ENCODE measurements around the gene OR1I1. TPM values are rescaled to one million over a fixed set of nuclear protein-coding genes. Genes with fewer than 3 reads are reported as not detected.
"Not testable (repeated sequence)": the region's sequence is repeated elsewhere in the genome, so short reads cannot be mapped to it uniquely, and the experiment has no call there.

OR1I1 gene
- total RNA-seq, 2 experiments from 2014 or later: not detected

DNA sequence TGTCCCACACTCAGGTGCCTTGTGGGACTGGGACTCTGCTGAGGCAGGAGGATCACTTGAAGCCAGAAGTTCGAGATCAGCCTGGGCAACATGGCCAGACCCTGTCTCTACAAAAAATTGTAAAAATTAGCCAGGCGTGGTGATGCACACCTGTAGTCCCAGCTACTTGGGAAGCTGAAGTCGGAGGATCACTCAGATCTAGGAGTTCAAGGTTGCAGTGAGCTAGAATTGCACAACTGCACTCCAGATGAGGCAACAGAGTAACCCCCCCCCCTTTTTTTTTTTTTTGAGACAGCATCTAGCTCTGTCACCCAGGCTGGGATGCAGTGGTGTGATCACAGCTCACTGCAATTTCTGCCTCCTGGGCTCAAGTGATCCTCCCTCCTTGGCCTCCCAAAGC, 14.2 kb downstream of the OR1I1 start:
- ChIA-PET CTCF (no interaction called here), POLR2A (no interaction called here)

DNA sequence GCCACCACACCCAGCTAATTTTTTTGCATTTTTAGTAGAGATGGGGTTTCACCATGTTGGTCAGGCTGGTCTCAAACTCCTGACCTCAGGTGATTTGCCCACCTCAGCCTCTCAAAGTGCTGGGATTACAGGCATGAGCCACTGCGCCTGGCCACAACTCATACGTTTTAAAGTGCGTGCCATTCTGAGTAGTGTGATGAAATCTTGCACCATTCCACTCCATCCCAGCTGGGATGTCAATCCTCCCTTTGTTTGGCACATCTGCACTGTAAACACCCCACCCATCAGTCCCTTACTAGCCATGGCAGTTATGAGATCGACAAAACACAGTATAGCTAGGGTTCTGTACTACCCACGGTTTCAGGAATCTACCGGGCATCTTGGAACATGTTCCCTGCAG, 16.0 kb downstream of the OR1I1 start:
- CTCF ChIA-PET, POLR2A ChIA-PET: not testable (repeated sequence)

DNA sequence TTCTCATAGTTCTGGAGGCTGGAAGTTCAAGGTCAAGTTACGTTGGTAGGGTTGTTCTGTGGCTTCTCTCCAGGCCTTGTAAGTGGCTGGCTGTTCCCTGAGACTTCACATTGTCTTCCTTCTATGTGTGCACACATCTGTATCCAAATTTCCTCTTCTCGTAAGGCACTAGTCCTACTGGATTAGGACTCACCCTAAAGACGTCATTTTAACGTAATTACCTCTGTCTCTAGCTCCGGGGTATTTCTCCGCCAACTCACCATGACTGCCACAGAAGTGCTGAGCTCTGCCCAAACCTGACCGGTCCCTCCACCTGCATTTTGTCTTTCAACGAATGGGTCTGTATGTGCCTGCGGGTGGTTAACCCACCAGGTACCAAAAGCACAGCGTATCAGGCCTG, 16.4 kb downstream of the OR1I1 start:
- ChIA-PET CTCF (no interaction called here), POLR2A (no interaction called here)

DNA sequence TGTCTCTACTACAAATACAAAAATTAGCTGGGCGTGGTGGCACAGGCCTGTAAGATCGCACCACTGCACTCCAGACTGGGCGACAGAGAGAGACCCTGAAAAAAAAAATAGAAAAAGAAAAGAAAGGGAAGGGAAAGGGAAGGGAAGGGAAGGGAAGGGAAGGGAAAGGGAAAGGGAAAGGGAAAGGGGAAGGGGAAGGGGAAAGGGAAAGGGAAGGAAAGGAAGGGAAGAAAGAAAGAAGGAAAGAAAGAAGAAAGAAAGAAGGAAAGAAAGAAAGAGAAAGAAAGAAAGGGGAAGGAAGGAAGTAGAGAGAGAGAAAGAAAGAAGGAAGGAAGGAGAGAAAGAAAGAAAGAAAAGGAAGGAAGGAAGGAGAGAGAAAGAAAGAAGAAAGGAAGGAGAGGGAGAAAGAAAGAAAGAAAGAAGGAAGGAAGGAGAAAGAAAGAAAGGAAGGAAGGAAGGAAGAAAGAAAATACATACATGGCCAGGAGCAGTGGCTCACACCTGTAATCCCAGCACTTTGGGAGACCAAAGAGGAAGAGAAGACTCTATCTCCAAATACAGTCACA, 17.1 kb downstream of the OR1I1 start:
- CTCF ChIA-PET: no interaction called here
- POLR2A ChIA-PET: no interaction called here

DNA sequence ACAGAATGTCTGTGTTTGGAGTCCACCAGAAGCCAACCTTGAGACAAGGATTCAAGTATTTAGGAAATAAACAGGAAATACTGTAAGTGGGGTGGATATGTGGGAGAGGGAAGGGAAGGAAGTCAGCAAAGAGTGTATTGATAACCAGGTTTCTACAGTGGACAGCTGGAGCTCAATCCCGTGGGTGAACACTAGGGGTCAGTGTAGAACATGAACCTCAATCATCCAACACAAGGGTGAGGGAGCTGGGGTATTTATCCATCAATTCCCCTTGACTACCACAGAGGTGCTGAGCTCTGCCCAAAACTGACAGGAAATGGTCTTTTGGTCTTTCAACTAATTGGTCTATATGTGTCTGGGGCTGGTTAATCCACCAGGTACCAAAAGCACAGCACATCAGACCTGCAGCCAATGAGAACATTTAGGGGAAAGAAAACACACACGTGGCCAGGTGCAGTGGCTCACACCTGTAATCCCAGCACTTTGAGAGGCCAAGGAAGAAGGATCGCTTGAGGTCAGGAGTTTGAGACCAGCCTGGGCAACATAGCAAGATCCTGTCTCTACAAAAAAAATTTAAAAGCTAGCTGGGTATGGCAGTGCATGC, 19.6 kb downstream of the OR1I1 start:
- CTCF ChIA-PET: interaction anchor here (1.3 to 2.1 kb wide), 6 partner anchors 8 to 53 kb away, joined by 3 to 10 read pairs (median 8); a partner anchor contains a TSS
- POLR2A ChIA-PET: no interaction called here

DNA sequence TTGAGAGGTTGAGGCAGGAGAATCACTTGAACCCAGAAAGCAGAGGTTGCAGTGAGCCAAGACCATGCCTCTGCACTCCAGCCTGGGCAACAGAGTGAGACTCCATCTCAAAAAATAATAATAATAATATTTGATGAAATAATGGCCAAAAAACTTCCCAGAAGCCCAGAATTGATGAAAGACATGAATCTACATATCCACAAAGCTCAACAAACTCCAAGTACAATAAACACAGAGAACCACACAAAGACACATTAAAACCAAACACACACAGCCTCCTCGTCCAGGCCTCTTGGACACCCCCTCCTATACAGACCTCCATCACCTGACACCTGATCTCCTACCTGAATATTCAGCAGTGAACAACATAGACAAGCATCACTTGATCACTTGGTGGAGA, 22.0 kb downstream of the OR1I1 start:
- ChIA-PET POLR2A (no interaction called here), CTCF (interaction anchor here (0.6 kb wide), 1 partner anchor 12 kb away, joined by 3 read pairs; no protein-coding TSS in a partner anchor)

DNA sequence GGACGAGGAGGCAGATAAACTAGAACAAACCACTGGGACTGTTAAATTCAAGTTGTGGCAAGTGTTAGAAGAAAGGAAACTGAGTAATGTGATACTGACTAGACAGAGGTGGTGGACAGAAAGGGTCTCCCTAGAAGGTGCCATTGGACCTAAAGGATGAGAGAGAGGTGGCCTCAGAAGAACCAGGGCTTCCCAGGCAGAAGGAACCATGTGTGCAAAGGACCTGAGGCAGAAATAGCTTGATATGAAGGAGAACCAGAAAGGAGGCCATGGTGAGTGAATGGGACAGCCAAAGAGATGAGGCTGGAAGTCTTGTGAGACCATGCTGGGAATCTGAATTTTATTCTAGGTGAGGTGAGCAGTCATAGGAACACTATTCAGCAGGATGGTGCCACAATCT, 22.4 kb downstream of the OR1I1 start:
- CTCF ChIA-PET: no interaction called here

DNA sequence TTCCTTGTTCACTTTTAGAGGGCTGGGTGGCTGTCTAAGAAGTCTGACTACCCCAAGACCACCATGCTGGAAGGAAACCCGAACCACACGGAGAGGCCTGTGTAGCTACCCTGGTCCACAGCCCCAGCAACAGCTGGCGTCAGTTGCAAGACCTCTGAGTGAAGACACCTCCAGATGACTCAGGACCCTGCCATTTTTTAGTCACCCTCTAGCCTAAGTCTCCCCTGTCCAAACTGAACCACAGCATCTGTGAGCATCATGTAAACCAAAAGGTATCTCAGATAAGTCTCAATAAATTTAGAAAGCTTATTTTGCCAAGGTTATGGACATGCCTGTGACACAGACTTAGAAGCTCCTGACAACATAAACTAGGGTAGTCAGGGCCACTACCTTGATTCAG, 23.0 kb downstream of the OR1I1 start:
- ChIA-PET CTCF (interaction anchor here (0.6 kb wide), 1 partner anchor 284 kb away, joined by 3 read pairs; no protein-coding TSS in a partner anchor), POLR2A (no interaction called here)

More for the DNA sequence above, 22.4 kb downstream of the OR1I1 start:
- POLR2A ChIA-PET: no interaction called here

DNA sequence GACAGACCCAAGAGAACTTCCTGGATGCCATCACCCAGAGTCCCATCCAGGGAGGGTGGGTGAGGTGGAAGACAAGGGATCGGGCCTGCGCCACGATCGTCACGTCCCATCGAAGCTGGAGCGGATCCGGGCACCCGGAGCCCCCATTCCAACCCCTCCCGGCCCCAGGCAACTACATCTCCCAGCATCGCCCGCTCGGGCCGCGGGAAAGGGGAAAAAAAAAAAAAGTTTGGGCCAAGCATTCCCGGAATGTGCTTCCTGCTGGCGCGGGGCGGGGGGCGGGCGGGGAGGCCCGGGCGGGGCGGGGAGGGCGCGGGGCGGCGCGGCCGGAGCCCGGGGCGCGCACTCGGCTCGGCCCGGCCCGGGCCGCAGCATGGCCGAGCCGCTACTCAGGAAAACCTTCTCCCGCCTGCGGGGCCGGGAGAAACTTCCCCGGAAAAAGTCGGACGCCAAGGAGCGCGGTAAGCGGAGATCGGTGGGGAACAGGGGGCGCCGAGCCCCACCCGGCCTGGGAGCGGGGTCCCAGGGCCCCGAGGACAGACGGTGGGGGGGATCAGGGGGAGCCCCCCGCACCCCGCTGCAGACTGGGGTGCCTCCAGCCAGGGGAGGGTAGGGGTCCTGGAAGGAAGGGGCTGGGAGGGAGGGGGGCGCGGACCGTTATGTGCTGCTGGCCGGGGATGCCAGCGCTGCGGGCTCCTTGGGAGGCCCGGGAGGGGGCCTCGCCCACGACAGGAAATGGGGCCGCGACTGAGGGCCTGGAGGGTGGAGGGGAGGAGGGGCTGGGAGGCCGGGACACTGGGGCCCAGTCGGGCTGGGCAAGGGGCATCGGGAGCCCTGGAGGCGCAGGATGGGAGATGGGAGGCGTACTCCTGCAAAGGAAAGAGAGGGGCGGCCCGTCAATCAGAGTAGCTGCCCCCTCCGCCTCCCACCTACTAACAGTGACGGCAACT, 25.3 kb downstream of the OR1I1 start, which contains the start of gene SYDE1:
Gene SYDE1 (plus strand): TSS at position 341 of the 950 bp plus-strand sequence. CDS start 33 bp downstream, at position 374.
- POLR2A ChIA-PET: no interaction called here
- CTCF ChIA-PET: interaction anchor here (1.0 to 1.8 kb wide), 2 partner anchors 15 to 17 kb away, joined by 3 to 9 read pairs; no protein-coding TSS in a partner anchor

DNA sequence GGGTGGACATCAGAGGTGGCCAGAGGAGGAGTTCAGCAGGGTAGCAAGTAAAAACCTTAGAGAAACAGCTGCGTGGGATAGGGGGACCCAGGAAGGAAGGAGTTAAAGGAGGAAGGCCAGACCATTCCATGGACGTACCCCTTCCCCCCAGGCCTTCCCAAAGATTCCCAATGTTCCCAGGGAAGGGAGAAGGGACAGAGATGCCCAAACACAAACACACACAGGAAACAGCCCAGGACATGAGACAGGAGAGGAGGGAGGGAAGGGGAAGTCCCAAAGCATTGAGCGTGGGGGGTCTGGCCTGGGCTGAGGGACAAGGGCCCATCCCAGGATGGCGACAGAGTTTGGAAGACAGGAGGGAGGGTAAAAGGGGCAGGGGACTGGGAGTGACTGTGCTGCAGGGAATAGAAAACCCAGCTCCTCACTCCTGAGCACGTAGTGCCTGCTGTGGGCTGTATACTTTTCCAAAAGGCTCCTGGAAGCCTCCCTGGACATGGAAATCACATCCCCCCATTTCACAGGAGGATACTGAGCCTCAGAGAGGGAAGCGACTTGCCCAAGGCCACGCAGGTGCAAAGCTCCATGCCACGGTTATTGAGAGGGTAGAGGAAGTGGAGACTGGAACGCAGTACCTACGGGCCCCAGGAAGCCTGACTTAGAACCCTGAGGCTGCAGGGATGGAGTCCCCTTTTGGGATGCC, 26.3 kb downstream of the OR1I1 start:
- ChIA-PET CTCF (interaction anchor here (1.0 to 1.8 kb wide), 2 partner anchors 16 kb away, joined by 3 to 9 read pairs; no protein-coding TSS in a partner anchor), POLR2A (interaction anchor here (0.6 kb wide), 1 partner anchor 310 kb away, joined by 3 read pairs; the partner anchor contains the start of gene AKAP8L)

DNA sequence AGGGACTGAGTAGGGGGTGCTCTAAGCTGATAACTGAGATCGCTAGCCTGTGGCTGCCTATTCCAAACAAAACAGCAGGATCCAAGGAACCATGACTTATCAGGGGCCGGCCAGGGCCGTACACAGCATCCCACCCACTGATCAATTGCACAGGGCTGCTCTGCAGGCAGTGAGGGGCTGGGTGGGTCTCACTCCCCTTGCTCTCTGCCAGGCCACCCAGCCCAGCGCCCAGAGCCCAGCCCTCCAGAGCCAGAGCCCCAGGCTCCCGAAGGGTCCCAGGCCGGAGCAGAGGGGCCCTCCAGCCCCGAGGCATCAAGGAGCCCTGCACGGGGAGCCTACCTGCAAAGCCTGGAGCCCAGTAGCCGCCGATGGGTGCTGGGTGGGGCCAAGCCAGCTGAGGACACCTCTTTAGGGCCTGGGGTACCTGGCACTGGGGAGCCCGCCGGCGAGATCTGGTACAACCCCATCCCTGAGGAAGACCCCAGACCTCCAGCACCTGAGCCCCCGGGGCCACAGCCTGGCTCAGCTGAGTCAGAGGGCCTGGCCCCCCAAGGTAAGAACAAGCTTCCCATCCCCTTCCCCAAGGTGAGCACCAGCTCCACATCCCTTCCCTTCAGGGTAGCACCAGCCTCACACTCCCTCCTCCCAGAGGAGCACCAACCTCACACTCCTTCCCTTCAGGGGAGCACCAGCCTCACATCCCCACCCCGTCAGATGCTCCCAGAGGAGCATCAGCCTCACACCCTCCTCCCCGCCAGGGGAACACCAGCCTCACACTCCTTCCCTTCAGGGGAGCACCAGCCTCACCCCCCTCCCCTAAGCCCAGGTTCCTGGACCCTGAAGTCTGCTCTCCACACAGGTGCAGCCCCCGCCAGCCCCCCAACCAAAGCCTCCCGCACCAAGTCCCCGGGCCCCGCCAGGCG, 27.1 kb downstream of the OR1I1 start:
- ChIA-PET POLR2A (no interaction called here), CTCF (interaction anchor here (0.6 to 1.8 kb wide), 2 partner anchors 8 to 17 kb away, joined by 3 to 9 read pairs; no protein-coding TSS in a partner anchor)

DNA sequence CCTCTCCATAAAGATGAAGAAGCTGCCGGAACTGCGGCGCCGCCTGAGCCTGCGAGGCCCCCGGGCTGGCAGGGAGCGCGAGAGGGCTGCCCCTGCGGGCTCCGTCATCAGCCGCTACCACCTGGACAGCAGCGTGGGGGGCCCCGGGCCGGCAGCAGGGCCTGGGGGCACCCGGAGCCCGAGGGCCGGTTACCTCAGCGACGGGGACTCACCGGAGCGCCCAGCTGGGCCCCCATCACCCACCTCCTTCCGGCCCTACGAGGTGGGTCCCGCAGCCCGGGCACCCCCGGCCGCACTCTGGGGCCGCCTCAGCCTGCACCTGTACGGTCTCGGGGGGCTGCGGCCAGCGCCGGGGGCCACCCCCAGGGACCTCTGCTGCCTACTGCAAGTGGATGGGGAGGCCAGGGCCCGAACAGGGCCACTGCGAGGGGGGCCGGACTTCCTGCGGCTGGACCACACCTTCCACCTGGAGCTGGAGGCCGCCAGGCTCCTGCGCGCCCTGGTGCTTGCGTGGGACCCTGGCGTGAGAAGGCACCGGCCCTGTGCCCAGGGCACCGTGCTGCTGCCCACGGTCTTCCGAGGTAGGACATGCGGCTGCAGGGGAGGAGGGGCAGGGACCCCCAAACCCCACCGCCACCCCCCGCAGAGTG, 27.9 kb downstream of the OR1I1 start:
- POLR2A ChIA-PET: no interaction called here
- CTCF ChIA-PET: interaction anchor here (0.6 kb wide), 1 partner anchor 9 kb away, joined by 3 read pairs; no protein-coding TSS in a partner anchor

DNA sequence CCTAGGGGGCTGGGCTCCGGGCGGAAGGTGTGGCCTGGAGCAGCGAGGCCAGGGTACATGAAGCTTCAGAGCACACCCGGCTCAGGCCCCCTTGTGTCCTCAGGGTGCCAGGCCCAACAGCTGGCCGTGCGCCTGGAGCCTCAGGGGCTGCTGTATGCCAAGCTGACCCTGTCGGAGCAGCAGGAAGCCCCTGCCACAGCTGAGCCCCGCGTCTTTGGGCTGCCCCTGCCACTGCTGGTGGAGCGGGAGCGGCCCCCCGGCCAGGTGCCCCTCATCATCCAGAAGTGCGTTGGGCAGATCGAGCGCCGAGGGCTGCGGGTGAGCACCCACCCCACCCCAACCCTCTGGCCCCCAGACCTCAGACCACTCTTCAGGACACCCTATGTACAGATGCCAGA, 28.4 kb downstream of the OR1I1 start:
- ChIA-PET POLR2A (no interaction called here), CTCF (no interaction called here)

DNA sequence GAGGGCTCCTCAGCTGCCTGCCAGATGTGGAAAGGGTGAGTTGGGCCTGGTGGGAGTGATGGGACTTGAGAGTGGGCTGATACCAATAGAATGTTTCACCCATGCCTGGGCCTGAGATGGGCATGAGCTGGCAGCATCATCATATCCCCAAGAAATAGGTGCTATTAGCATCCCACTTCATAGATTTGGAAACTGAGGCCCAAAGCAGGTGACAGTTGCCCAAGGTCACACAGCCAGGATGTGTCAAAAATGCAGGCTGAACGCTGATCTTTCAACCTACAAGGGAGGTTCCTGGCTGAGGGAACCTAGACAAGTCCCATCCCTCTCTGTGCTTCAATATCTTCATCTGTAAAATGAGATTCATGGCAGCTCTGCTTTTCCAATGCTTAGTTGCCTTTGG, 29.7 kb downstream of the OR1I1 start:
- CTCF ChIA-PET: interaction anchor here (0.6 to 1.4 kb wide), 2 partner anchors 12 to 65 kb away, joined by 3 read pairs; no protein-coding TSS in a partner anchor
- POLR2A ChIA-PET: no interaction called here

DNA sequence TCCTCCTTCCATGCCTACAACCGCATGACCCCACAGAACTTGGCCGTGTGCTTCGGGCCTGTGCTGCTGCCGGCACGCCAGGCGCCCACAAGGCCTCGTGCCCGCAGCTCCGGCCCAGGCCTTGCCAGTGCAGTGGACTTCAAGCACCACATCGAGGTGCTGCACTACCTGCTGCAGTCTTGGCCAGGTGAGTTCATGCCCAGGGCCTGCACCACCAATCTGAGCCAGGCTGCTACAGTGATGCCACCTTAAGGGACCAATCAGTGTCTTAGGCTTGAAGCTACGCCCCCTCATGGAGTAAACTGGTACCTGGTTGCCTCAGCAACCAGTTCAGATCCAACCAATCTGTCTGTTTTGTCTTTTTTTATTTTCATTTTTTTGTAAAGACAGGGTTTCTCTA, 30.4 kb downstream of the OR1I1 start:
- CTCF ChIA-PET: interaction anchor here (0.6 to 2.2 kb wide), 3 partner anchors 11 to 65 kb away, joined by 3 to 8 read pairs (median 3); no protein-coding TSS in a partner anchor

DNA sequence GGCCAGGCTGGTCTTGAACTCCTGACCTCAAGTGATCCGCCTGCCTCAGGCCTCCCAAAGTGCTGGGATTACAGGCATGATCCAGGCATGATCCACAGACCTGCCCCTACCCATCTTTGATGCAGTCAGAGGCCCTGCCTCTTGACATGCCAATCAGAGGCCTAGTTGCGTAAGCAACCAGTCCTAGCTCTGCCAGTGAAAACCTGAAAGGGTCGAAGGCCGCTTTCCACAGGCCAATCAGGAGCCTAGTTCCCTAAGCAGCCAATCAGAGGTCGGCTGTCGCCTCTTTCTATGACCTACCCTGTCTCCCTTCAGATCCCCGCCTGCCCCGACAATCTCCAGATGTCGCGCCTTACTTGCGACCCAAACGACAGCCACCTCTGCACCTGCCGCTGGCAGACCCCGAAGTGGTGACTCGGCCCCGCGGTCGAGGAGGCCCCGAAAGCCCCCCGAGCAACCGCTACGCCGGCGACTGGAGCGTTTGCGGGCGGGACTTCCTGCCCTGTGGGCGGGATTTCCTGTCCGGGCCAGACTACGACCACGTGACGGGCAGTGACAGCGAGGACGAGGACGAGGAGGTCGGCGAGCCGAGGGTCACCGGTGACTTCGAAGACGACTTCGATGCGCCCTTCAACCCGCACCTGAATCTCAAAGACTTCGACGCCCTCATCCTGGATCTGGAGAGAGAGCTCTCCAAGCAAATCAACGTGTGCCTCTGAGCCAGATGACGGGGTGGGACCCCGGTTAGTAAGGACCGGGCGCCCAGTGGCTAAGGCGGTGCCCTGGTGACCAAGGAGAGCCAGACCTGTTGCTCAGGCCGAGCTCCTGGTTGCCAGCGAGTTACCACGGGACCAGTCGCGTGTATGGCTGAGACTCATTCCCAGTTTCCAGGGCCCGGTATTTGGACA, 31.5 kb downstream of the OR1I1 start:
- ChIA-PET POLR2A (no interaction called here), CTCF (interaction anchor here (1.4 to 2.2 kb wide), 2 partner anchors 13 to 64 kb away, joined by 3 to 8 read pairs; no protein-coding TSS in a partner anchor)

More for the DNA sequence above, 30.4 kb downstream of the OR1I1 start:
- POLR2A ChIA-PET: no interaction called here

DNA sequence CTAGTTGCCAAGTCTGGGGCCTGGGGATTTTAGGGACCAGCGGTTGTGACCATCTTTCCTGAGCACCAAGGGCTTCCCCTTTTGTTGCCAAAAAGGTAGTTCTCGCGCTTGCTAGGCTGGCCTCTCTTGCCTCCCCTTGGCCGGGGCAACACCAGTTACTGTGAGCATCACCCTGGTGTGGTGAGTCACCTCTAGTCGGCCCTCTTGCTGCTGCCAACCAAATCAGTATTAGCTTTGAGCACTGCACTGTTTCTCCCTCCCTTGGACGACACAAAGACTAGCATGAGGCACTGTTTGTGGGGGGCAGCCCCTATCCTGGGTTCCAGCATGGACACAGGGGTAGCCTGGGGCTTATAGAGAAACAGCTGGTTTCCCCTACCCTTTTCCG, 32.1 kb downstream of the OR1I1 start:
- CTCF ChIA-PET: interaction anchor here (2.2 kb wide), 1 partner anchor 13 kb away, joined by 8 read pairs; no protein-coding TSS in a partner anchor
- POLR2A ChIA-PET: no interaction called here

Data from activated CD8-positive, alpha-beta memory T cell treated with anti-CD3 and anti-CD28 coated beads for 36 hours (primary cell).